ENCODE results near the gene PNISR. TPM values are rescaled to one million over a fixed set of nuclear protein-coding genes. Genes with fewer than 3 reads are reported as not detected.

The PNISR gene
- total and polyA plus RNA-seq, 2 of the 13 experiments (the other 11 are each of a cell fraction or from before 2014, with no cell fraction given), result 43.0 to 48.0 TPM

GRCh38 chr6:99393698-99394531, 31.2 kb downstream of the PNISR start, which contains the start of gene COQ3 (continued):
- TF ChIP-seq ZNF496 (CRISPR knock-in tag; IDR thresholded peaks at IDR 0.05; ENCODE audit: insufficient replicate concordance) (no peak), NAIF1 (CRISPR knock-in tag; IDR thresholded peaks at IDR 0.05; ENCODE audit: borderline replicate concordance) (no peak; the same call in 1 of the 2 replicates), ZNF124 (CRISPR knock-in tag; IDR thresholded peaks at IDR 0.05) (no peak), MIER3 (CRISPR knock-in tag; IDR thresholded peaks at IDR 0.05; ENCODE audit: borderline replicate concordance) (no peak), ZMAT5 (CRISPR knock-in tag; IDR thresholded peaks at IDR 0.05; ENCODE audit: borderline replicate concordance, low read depth) (no peak), JDP2 (CRISPR knock-in tag; IDR thresholded peaks at IDR 0.05; ENCODE audit: borderline replicate concordance) (no peak), ZNF775 (CRISPR knock-in tag; IDR thresholded peaks at IDR 0.05; ENCODE audit: borderline replicate concordance) (peak; percentile 83; the same call in 1 of the 2 replicates), ZNF275 (CRISPR knock-in tag; IDR thresholded peaks at IDR 0.05; ENCODE audit: borderline replicate concordance) (peak; percentile 88; the same call in 1 of the 2 replicates), ZNF709 (CRISPR knock-in tag; IDR thresholded peaks at IDR 0.05) (0 out of 2 replicates have a peak, but pooled peaks have one; percentile 68), YEATS2 (CRISPR knock-in tag; IDR thresholded peaks at IDR 0.05; ENCODE audit: borderline replicate concordance) (peak; percentile 35; the same call in 1 of the 2 replicates), ZNF260 (CRISPR knock-in tag; IDR thresholded peaks at IDR 0.05; ENCODE audit: borderline replicate concordance, low read depth) (no peak), TP53 (CRISPR knock-in tag; conservative IDR thresholded peaks at IDR 0.05) (no peak; the same call in 1 of the 2 replicates), ZSCAN5A (CRISPR knock-in tag; IDR thresholded peaks at IDR 0.05; ENCODE audit: borderline replicate concordance) (no peak), HMGXB3 (CRISPR knock-in tag; IDR thresholded peaks at IDR 0.05; ENCODE audit: borderline replicate concordance) (no peak), TAF1 (CRISPR knock-in tag; IDR thresholded peaks at IDR 0.05) (peak; percentile 76; the same call in 1 of the 2 replicates), ZNF441 (CRISPR knock-in tag; IDR thresholded peaks at IDR 0.05; ENCODE audit: borderline replicate concordance) (no peak; the same call in 1 of the 2 replicates), ZNF605 (CRISPR knock-in tag; IDR thresholded peaks at IDR 0.05) (peak; percentile 74; the same call in 1 of the 2 replicates), NFYC (CRISPR knock-in tag; IDR thresholded peaks at IDR 0.05) (no peak), MXD1 (CRISPR knock-in tag; IDR thresholded peaks at IDR 0.05) (no peak), THYN1 (CRISPR knock-in tag; IDR thresholded peaks at IDR 0.05; ENCODE audit: borderline replicate concordance, low read depth) (no peak)

Data from HepG2 (cell line).